H54 (cell line): ENCODE data around the gene S1PR3.

Experiments used
- DNase-seq: peaks from one replicate; pipeline ENCODE4 v3.0.0; 2011; ENCODE audit warnings: low spot score, mixed read lengths; ENCODE audit not compliant: insufficient read length
- FAIRE-seq: peaks from 3 replicates; lab custom pipeline; 2011; peaks lifted over from hg19 to GRCh38; lab: Jason Lieb, UNC
- POLR2A ChIP-seq: IDR thresholded peaks from 2 replicates; pipeline ENCODE4 v1.6.1; 2011; ENCODE audit warnings: low read depth, mild to moderate bottlenecking, low read length

S1PR3 gene

DNA sequence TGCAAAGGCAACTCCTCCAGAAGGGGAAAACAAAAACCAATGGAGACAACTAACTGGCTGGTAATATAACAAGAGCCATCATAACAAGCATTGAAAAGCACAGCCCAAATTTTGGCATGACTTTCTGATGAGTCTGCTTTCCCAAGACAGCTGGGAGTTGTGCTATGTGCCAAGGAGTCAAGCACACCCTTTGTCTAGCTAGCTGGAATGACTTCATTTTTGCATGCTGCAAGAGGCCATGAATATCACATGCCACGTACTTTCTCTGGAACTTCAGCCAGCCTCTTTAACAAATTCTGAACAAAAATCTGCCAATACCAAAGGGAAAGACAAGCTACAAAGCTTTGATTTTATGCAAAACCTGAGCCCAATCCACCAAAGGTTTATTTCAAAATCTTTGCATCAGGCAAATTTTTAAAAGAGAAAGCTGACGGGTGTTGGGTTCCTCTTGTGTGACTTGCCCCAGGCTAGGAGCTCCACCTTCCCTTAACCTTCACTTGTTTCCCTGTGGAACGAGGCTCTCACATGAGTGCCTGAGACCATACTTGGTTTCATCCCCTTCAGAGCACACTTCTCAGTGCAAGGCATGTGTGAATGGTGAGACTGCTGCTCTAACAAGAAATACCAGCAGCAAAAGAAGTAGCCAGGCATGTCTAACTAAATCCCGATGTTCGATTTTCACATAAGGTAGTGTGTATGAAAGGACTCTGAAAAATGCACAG is 47.3 kb downstream of the S1PR3 start:
- FAIRE-seq (peak; percentile 92), DNase-seq (peak; percentile 68)
- TF ChIP-seq POLR2A = no peak

DNA sequence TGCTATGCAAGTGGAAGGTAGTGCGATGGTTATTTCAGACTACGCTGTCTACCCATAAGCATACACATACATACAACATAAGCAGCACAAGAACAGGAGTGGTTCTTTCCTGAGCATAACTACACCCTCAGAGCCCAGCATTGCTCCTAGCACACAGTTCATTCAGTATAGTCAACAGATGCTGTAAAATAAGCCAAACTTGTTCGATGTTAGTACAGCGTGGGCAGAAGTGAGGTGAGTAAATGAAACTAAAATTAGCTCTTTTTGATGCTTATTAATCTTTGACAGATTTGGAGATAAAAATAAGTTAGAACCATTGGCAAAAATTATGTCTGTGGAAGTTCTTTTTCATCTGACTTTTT is 47.8 kb downstream of the S1PR3 start:
- DNase-seq (no peak), FAIRE-seq (no peak)
- no peak for TF ChIP-seq POLR2A

DNA sequence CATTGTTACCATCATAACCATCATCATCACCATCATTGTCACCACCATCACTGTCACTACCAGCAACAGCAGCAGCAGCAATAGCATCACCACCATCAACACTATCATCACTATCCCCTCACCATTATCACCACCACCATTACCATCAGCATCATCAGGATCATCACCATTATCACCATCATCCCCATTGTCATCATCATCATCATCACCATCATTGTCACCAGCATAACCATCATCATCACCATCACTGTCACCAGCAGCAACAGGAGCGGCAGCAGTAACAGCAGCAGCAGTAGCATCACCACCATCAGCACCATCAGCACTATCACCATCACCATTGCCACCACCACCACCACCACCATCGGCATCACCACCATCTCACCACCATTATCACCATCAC is 48.4 kb downstream of the S1PR3 start:
- DNase-seq (no peak), FAIRE-seq (no peak)
- TF ChIP-seq POLR2A = no peak

DNA sequence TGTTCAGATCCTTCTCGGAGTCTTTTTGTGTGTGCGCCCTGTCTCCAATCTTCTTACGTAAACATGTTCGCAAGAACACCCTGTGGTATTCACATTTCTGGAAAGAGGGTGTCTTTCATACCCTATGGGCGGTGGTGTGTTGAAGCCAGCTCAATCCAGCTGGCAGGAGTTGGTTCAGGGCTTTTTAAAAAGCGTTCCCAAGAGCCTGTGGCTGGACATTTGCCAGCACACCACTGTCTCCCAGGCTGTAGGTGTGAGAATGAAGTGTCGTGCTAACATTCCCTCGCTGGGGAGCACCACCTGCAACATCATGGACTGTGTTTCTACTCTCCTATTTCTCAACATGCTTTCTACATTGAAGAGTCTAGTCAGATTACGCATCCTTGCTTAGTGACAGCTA is 51.7 kb downstream of the S1PR3 start:
- DNase-seq (no peak), FAIRE-seq (no peak)
- no peak for TF ChIP-seq POLR2A

DNA sequence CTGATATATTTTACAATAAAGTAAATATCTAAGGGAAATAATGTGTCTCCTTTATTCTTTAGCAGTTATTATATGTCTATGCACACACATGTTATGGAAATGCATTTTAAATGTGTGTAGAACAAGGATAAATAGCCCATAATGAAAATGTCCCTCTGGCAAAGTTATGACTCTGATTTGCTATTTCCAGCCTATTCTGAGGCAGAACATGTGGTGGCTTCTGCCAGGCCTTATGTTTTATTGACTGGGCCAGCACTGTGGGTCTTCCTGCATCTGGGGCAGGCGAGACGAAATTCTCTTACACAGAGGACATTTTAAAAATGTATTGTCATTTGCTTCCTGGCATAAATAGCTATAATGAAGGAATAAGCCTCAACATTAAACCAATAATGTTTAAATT is 52.8 kb downstream of the S1PR3 start:
- FAIRE-seq (no peak), DNase-seq (no peak)
- TF ChIP-seq POLR2A = no peak

DNA sequence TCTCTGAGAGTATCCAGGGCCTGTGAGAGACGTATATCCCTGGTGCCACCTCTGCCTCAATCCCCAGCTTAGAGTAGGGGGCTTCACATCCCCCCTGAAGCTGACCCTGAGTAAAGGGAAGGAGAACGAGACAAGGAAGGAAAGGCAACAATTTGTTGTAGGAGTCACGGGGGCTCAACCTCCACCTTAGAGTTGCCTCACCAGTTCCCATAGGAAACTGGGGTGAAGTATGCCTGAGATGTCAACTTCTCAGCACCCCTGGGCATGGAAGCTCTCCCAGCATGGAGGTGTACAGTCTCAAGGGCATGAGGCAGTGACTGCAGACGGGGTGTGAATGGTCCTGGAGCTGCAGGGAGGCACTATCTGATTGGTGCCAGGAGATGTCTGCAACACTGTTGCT is 53.6 kb downstream of the S1PR3 start:
- TF ChIP-seq POLR2A = no peak
- FAIRE-seq (no peak), DNase-seq (no peak)

DNA sequence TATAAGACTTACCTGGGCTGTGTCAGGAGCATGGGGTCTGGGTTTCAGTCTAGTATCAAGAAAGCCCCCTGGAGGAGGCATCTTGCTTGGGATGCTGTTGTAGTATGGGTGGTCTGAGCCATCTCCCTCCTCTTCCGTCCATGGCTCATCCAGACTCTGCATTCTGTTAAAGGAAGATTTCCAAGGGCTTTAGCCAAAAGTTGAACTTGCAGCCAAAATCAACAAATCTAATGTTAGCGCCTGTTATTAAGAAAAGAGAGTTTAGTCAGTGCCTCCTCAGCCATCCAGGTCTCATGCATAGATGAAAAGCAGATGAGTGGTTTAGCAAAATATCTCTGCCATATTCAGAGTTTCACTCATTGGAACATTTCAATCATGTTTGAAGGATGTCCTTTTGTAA is 55.6 kb downstream of the S1PR3 start:
- TF ChIP-seq POLR2A = no peak
- FAIRE-seq = no peak
- no peak for DNase-seq

DNA sequence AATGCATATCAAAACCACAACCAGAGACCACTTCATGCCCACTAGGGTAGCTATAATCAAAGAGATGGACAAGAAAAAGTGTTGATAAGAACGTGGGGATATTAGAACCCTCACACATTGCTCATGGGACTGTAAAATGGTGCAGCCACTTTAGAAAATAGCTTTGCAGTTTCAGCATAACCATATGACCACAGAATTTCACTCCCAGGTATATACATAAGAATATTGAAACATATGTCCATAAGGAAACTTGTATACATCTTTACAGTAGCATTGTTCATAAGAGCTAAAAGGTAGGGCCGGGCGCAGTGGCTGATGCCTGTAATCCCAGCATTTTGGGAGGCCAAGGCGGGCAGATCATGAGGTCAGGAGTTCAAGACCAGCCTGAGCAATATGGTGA is 56.4 kb downstream of the S1PR3 start:
- FAIRE-seq = no peak
- DNase-seq = no peak
- no peak for TF ChIP-seq POLR2A

DNA sequence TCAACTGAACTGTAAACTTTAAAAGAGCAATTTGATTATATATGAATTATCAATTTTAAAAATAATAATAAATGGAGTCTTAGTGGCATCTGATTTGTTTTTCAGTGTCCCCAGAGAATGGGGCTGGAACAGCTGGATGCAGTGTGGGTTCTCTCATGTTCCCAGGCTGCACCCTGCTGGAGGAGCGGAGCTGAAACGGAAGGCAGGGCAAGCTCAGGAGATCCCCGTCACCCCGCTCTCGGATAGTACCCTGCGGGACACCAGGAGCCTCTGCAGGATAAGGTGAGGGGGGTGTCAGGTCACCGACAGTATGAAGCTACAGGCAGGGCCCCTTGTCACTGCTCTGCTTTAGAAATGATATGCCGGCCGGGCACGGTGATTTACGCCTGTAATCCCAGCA is 57.3 kb downstream of the S1PR3 start:
- no peak for TF ChIP-seq POLR2A
- FAIRE-seq = no peak
- DNase-seq = no peak

DNA sequence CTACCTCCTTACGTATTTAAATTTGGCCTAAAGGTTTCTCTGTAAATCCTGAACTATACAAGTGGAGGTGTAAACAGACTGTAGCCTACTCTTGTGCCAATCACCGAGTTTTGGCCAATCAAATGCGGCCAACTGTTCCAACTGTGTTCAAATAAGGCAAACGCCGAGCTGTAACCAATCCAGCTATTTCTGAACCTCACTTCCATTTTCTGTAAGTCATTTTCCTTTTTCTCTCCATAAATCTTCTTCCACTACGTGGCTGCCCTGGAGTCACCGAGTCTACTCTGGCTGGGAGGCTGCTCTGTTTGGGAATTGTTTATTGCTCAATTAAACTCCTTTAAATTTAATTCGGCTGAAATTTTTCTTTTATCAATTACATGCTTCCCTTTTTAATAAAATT is 58.4 kb downstream of the S1PR3 start:
- no peak for TF ChIP-seq POLR2A
- no peak for FAIRE-seq
- DNase-seq = no peak

DNA sequence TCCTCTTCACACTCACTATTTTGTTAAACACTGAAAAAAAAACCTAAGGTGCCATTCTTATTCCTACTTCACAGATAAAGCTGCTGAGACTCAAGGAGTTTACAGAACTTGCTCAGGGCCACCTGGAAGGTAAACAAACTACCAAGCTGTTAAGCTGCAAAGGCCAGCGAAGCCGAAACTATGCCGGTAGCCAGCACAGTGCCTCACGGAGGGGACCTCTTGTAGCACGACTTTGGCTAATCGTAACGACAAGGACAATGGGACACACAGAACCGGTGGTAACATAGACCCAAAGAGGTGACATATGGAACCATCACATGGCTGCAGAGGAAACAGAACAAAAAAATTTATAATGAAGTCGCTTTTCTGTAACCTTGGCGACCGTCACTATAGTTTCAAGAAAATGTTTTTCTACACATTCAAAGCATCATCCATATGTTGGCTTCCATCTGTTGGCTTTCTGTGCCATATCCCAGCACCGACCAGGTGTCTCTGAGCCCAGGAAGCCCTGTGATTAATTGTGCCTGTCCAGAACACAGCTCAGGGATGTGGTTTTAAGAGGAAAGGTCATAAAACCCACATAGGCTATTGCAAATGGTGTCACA is 60.3 kb downstream of the S1PR3 start:
- FAIRE-seq (no peak), DNase-seq (no peak)
- TF ChIP-seq POLR2A = no peak

DNA sequence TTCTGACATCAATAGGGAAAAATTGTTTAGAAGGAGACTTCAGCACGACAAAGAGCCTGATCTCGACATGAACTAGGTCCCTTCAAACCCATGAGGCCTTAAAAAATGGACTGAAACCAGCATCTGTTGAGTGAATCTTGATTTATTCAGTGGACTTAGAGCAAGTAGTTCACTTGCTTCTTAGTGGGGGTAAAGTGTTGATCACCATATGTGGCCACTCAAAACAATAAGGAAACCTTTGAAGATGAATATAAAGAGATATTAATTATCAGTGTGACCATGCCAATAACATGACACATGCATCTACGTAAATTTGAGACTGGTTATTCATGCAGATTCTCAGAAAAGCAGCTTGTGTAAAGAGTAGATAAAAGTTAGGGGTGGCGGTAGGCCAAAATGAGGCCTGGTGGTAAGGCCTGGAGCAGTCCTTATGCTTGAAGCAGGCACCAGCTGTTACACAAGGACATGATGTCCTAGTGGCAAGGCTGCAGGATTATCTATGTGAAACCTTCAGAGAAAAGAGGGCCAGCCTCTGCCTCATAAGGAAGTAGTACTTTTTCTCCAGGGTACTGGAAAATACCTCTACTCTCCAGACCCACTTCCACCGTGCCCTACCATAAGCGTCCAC is 61.3 kb downstream of the S1PR3 start:
- no peak for DNase-seq
- FAIRE-seq = no peak
- no peak for TF ChIP-seq POLR2A

DNA sequence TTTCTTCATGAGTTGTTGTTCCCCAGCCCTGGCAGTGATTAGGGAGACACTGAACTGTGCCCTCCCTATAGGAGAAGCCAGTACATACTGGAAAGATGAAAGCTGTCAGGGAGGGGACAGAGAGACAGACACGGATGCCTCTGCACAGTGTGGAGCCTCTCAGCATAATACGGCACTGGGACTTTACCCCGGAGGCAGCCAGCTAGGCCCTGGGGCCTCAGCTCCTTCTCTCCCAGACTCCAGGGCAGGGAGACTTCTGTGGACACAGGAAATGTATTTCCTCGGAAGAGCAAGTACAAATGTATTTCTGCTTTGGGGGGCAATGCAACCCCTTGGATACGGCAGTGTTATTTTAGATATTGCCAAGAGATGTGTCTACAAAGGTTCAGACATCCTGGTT is 62.0 kb downstream of the S1PR3 start:
- TF ChIP-seq POLR2A = no peak
- FAIRE-seq (no peak), DNase-seq (no peak)
